ENCODE measurements around the gene NANOS2.

Gene NANOS2

GRCh38 chr19:45911291-45911690 lies 3.3 kb downstream of the NANOS2 start:
- no peak overlapping the region for H3K27ac ChIP-seq
- TF ChIP-seq ZFX (IDR thresholded peaks at IDR 0.05) (no peak), CTCF (conservative IDR thresholded peaks at IDR 0.05) (no peak)

GRCh38 chr19:45908956-45909355 lies 5.6 kb downstream of the NANOS2 start:
- no peak for TF ChIP-seq ZFX (IDR thresholded peaks at IDR 0.05)
- TF ChIP-seq CTCF (conservative IDR thresholded peaks at IDR 0.05): no peak
- no peak overlapping the region for H3K27ac ChIP-seq

GRCh38 chr19:45906221-45906620 lies 8.4 kb downstream of the NANOS2 start:
- no peak overlapping the region for H3K27ac ChIP-seq
- TF ChIP-seq CTCF (conservative IDR thresholded peaks at IDR 0.05) (no peak), ZFX (IDR thresholded peaks at IDR 0.05) (no peak)

GRCh38 chr19:45905011-45905410 lies 9.6 kb downstream of the NANOS2 start:
- H3K27ac ChIP-seq: no peak overlapping the region
- no peak for TF ChIP-seq CTCF (conservative IDR thresholded peaks at IDR 0.05)
- TF ChIP-seq ZFX (IDR thresholded peaks at IDR 0.05): no peak

- peak overlapping the region; percentile 70 for H3K27ac ChIP-seq
- TF ChIP-seq CTCF (conservative IDR thresholded peaks at IDR 0.05) (no peak), ZFX (IDR thresholded peaks at IDR 0.05) (no peak)
Measured at GRCh38 chr19:45902651-45903625, 11.6 kb downstream of the NANOS2 start.

- TF ChIP-seq ZFX (IDR thresholded peaks at IDR 0.05) (no peak), CTCF (conservative IDR thresholded peaks at IDR 0.05) (no peak)
Measured at GRCh38 chr19:45901912-45902650, 12.5 kb downstream of the NANOS2 start, which contains the start of gene MYPOP. MYPOP (minus strand) TSS chr19:45902613; CDS start chr19:45901773, 840 bp downstream.

More at GRCh38 chr19:45901912-45902650, 12.5 kb downstream of the NANOS2 start, which contains the start of gene MYPOP:
- H3K27ac ChIP-seq: peak within 1 kb of the TSS; percentile 70

Data from C4-2B (cell line).